GM18511 (cell line): ENCODE results near the gene ZSCAN5A.
"Not testable (repeated sequence)": the region's sequence is repeated elsewhere in the genome, so short reads cannot be mapped to it uniquely, and the experiment has no call there.

Experiments used
- ATAC-seq: cut with Tn5 transposase; IDR thresholded peaks from one replicate; pipeline ENCODE4 v1.9.1; 2021; ENCODE audit warnings: mild to moderate bottlenecking, moderate library complexity; ENCODE audit not compliant: unreplicated experiment

ZSCAN5A gene

DNA sequence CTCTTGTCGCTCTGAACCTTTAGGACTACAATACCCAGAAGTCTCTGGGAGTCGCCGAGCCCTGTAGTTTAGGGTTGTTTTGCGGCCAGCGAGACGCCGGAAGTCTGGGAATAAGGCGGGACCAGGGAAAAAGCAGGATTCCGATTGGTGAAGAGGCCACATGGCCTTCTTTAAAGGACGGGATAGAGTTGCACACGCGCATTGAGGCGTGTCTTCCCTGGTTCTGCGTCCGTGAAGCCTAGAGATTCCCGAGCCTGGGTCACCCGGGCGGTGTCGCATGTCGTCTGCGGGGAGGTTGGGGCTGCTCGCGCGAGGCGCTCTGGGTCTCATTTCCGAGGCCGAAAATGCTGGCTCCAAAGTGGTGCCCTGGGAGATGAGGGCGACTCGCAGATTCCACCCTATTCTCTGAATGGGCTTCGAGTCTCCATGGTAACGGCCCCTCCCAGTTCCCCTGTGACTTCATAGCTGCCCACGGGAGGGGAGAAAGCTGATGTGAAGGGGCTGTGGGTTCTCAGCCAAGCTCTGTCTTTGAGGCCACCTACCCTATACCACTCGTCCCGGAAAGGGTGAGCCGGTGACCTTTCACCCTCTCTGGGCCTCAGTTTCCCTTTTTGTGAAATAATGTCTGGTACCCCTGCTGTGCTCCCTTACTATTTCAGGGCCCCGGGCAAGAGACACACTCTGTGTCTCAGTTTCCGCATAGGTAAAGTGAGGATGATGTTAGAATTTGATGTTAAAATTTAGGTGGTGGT, 614 bp upstream of the ZSCAN5A start:
- peak; percentile 85 for ATAC-seq

DNA sequence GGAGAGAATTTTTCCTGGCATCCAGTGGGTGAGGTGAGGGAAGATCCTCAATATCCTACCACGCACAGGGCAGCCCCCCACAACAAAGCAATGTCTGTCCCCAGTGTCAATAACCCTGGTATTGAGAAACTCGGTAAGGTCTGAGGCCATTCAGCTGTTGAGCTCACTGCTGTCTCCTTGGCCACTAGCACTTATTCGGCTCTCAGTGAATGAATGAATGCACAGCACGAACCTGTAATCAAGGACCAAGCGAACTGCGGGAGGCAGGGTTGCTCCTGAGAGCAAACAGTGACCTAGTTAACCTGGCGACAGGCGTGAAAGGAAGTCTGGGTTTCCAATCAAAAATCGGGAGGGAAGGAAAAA, 640 bp downstream of the ZSCAN5A start:
- peak; percentile 13 for ATAC-seq

DNA sequence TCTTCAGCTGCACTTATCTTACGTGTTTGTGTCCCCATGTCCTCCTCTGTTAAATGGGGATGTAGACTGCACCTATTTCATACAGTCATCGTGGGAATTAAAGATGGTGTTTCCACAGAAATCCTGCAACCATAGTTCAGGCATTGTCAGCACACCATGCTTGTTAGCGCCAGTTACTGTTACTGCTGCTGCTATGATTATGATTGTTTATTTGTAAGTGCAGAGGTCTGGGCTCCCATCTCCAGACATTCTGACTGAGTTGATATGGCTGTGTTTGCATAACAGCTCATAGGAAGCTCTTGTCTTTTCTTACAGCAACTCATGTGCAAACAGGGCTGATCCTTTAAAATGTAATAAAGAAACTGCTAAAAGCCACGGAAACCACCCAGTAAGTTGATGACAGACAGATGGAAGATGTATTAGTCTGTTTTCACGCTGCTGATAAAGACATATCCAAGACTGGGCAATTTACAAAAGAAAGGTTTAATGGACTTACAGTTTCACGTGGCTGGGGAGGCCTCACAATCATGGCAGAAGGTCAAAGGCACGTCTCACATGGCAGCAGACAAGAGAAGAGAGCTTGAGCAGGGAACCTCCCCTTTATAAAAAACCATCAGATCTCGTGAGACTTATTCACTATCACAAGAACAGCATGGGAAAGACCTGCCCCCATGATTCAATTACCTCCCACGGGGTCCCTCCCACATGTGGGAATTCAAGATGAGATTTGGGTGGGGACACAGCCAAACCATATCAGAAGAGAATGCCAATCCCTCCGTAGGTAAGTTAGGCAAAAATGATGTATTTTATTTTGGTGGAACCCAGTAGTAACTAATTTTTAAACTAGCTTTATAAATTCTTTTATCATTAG, 1.6 kb downstream of the ZSCAN5A start:
- ATAC-seq: no peak

DNA sequence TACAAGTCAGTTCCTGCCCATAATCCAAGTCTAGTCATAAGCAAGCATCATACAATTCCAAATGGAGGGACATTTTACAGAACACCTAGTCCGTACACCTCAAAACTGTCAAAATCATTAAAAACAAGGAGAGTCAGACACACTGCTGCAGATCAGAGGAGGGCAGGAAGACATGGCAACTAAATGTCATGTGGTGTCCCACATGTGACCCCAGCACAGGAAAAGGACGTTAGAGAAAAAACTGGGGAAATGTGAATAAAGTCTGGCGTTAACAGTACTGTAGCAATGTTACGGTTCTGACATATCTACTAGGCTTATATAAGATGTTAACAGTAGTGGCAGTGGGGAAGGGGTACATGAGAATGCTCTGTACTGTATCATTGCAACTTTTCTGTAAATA, 2.3 kb downstream of the ZSCAN5A start:
- ATAC-seq: no peak

DNA sequence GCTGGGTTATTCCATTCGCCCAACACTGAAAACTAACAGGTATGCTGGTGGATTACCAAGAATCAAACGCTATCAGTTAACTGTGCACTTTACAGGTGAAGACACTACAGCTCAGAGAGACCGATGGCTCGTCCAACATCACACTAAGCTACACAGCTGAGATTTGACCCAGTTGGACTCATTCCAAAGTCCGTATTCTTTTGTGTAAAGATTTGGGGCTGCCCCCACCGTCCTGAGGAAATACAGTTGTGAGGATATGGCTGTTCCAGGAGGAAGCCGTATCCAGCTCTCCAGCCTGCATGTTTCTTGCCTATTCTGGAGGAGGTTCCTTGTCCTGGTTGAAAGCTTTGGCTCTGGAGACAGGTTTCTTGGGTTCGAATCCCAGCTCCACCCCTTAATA, 4.2 kb downstream of the ZSCAN5A start:
- no peak for ATAC-seq

DNA sequence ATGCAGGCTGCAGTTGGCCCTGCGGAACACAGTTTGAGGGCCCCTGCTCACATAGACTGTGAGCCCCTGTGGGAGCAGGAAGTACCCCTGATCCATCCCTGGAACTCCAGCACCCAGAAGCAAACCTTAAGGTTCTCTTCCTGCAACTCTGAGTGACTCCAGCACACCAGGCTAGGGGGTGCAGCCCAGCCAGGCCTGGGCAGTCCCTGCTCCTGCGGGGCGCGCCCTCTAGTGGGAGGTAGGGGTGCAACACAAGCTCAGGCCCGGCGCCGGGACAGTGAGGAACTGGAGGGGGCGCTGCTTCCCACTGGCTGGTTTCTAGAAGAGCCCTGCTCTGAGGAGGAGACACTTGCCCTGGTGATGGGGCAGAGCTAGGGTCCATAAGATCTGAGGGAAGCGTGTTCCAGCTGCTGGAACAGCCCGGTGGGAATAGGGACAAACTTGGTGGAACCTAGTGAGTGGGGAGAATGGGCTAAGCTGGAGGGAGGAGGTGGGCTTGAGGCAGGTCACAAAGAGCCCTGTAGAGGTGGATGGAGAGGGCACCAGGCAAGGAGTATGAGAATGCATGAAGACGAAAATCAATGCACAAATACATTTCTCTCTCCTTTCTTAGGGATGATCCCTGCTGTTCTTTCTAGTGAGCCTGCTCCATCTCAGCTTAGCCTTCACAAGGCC, 5.0 kb downstream of the ZSCAN5A start:
- no peak for ATAC-seq

DNA sequence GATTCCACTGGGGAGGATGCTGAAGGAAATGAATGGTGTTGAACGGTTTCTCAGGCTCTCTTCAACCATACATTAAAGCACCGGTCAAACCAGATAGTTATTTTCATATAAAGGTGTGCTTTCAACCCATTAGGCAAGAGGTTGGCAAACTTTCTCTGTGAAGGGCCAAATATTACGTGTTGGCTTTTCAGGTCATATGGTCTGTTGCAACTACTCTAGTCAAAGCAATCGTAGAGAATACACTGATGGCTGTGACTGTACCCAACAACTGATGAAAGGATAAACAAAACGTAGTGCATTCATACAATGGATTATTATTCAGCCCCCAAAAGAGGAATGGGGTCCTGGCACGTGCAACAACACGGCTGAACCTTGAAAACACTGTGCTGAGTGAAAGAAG, 5.8 kb downstream of the ZSCAN5A start:
- no peak for ATAC-seq

DNA sequence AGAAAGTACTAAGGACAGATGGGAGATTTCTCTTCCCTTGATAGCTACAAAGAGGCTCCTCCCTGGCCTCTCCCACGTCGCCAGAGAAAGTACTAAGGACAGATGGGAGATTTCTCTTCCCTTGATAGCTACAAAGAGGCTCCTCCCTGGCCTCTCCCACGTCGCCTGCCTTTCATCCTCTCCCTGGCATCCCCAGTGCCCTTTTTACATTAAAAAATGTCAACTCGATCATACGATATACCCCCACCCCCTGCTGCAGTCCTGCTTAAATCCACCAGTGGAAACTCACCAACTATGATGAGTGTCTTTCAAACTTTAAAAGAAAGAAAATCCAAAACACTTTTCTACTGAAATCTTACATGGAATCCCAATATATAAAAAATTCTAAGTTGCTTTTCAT, 7.6 kb downstream of the ZSCAN5A start:
- ATAC-seq: not testable (repeated sequence)

DNA sequence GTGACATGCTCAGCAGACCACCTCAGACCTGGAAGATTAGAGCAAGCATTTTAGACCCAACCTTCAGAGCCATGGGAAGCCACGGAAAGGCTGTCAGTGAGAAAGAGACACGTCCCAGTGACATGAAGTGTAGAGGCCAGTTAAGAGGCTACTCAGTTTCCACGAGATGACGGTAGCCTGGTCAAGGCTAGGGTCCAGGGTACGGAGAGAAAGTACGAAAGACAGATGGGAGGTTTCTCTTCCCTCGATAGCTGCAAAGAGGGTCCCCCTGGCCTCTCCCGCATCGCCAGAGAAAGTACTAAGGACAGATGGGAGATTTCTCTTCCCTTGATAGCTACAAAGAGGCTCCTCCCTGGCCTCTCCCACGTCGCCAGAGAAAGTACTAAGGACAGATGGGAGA, 8.6 kb downstream of the ZSCAN5A start:
- no peak for ATAC-seq

DNA sequence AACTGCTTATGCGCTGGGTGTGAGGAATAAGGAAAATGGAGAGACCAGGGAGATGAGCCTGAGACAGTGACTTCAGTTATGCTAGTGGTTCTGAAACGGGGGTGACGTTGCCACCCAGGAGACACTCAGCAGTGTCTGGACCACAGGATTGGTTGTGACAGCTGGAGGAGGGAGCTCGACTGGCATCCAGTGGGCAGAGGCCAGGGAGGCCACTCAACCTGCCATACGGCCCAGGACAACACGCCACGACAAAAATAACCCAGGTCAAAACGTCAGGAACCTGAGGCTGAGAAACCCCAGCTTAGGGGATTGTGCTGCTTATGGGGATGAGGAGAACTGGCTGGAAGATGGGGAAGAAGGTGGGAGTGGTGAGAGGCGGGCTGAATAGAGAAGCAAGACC, 10.4 kb downstream of the ZSCAN5A start:
- no peak for ATAC-seq

DNA sequence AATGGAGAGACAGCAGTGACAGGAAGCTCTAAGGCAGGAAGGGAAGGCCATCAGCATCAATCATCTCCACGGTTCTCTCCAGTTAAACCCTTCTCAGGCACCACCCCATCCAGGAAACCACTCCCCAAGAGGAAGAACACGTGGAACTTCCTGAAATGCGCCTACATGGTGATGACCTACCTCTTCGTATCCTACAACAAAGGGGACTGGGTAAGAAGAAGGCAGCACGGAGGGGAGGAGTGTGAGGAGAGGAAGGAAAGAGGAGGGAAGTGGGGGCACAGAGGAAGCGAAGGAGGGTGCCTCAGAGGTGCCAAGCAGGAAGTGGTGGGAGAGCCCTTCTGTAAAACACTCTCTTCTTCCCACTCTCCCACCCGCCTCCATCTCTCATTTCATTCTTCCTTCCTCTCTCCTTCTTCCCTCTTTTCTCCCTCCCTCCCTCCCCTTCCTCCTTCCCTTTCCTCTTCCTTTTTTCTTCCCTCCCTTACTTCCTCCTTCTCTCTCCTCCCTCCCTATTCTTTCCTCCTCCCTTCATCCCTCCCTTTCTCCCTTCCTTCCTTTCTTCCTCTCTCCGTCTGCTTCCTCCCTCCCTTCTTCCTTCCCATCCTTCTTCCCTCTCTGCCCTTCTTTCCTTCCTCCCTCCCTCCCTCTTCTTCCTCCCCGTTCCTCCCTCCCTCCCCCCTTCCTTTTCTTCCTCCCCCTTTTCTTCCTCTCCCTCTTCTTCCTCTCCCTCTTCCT, 12.6 kb downstream of the ZSCAN5A start:
- ATAC-seq: no peak

DNA sequence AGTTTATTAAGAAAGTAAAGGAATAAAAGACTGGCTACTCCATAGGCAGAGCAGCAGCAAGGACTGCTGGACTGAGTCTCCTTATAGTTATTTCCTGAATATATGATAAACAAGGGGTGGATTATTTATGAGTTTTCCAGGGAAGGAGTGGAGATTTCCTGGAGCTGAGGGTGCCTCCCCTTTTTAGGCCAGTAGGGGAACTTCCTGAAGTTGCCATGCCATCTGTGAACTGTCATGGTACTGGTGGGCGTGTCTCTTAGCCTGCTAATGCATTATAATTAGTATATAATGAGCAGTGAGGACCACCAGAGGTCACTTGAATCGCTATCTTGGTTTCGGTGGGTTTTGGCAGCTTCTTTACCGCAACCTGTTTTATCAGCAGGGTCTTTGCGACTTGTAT, 13.5 kb downstream of the ZSCAN5A start:
- no peak for ATAC-seq

DNA sequence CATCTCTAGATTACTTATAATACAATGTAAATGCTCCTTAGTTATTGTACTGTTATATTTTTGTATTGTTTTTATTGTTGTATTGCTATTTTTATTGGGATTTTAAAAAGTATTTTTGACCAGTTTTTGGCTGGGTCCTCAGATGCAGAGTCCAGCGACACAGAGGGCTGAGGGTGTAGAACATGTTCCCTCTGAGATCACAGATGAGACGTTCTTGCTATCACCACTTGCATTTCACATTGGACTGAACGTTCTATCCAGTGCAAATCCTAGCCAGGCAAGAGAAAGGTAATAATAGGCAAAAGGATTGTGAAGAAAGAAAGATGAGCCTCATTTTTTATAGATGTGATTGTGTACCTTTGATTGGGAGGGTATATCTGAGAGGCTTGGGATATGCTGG, 15.0 kb downstream of the ZSCAN5A start:
- no peak for ATAC-seq

DNA sequence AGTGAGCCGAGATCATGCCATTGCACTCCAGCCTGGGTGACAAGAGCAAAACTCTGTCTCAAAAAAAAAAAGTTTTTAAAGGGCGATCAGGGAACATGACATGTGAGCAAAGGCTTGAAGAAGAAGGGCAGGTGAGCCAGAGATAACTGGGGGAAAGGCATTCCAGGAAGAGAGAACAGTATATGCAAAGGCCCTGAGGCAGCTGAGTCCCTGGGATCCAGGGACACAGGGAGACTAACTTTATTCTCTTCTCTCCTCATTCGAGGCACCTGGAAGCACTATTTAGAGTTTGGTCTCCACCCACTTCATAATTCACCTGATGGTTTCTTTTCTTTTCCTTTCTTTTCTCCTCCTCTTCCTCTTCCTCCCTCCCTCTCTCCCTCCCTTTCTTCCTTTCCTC, 17.6 kb downstream of the ZSCAN5A start:
- no peak for ATAC-seq

DNA sequence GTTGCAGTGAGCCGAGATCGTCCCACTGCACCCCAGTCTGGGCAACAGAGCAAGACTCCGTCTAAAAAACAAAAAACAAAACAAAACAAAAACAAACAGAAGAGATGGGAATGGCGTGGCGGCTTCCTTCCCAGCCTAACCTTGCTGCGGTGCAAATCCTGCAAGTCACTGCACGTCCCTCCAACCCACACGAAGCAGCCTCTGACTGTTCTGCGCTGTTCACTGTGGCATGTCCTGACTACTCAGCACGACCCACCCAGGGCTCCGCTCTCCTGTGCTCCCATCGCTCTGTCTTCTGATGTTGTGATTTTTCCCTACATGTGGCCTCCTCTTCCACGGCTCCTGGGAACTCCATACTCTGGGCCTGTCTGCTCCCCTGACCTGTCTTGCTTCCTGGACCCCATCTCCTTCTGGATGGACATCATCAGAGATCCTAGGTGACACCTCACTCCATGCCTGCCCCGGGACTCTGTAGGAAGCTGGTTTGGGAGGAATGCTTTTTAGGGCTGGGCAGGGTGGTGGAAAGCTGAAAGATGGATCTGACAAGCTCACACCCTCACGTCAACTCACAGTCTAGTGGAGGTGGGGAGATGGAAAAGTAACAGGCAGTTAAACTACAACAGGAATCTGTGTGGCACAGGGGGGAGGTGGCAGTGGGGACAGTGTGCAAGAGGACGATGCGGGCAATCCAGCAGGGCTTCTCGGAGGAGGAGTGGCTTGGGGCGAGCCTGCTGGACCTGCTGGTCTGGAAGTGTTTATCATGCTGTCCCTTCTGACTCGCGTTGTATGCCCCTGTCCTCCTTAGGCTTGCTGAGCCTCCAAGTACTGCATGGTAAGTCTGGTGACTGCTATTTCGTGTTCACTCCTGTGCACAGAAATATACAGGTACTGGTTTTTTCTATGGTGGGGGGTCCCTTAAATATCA, 18.8 kb downstream of the ZSCAN5A start:
- ATAC-seq: no peak

DNA sequence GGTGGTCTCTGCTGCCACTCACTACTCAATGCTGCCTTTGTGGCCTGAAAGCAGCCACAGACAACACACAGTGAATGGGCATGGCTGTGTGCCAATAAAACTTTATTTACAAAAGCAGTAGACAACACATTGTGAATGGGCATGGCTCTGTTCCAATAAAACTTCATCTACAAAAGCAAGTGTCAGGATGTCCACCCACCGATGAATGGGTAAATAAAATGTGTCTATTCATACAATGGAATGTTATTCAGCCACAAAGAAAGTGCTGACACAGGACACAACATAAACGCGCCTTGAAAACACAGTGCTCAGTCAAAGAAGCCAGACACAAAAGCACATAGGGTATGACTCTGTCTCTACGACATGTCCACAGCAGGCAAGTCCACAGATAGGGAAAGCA, 20.1 kb downstream of the ZSCAN5A start:
- no peak for ATAC-seq

DNA sequence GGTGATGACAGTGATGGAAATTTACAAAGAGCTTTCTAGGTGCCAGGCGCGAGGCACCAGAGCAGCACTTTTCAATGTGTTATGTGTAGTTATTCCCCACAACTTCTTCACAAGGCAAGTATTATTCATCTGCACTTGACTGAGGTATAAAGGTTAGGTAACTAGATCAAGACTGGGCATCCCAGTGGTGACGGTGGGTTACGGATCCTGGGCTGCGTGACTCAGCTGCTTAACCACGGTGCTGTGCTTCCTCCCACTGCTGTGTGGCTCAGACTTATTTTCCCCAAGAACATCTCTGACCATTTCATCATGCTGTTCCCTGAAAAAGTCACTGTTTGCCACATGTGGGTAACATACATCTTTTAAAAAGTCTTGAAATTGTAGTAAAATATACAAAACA, 22.8 kb downstream of the ZSCAN5A start:
- no peak for ATAC-seq

DNA sequence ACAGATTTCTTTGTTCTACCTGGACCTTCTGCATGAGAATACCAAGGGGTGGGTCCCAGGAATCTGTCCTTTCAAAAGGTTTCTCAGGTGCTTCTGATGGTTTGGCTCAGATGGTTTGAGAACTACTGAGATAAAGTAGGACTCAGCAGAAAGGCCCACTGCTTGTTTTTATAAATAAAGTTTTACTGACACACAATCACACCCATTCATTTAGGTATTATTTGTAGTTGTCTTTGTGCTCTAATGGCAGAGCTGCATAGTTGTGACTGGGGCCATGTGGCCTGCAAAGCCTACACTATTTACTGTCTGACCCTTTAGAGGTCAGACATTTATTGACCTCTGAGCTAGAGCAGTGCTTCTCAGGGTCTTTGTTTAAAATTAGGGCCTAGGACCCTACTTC, 24.5 kb downstream of the ZSCAN5A start:
- ATAC-seq: no peak

DNA sequence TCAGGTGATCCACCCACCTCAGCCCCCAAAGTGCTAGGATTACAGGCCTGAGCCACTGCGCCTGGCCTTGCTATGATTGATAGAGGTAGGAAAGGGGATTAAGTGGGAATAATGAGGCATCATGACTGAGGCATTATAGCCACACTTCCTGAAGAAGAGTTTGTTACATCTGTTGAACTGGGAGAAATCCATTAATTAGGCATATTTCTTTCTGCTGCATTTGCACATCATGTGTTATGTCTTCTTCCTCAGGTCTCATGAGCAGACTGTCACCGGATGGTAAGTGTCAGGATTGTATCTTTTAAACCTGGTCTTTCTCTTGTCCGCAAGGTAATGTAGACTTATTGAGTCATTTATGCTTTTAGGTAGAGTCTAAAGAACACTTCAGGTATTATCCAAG, 29.9 kb downstream of the ZSCAN5A start:
- ATAC-seq: no peak

DNA sequence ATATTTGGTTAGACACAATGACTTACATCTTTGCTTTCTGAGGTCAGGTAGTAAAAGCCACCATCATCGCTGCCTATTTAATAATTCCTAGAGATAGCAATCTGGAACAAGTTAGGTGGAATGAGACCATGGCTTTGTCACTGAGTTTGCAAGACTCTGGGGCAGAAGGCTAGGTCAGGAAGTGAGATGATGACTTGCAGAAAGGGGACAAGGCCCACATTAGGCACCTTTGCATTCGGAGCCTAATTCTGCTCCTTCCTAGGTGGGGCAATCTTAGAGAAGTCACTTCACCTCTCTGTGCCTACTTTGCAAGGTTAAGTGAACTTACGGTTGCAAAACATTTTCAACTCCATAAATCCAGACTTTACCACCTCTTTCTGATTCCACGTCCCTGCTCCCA, 31.8 kb downstream of the ZSCAN5A start:
- no peak for ATAC-seq
